Measurements from ENCODE around the gene PPM1B. TPM values are rescaled to one million over a fixed set of nuclear protein-coding genes. Genes with fewer than 3 reads are reported as not detected.
"Not testable (repeated sequence)": the region's sequence is repeated elsewhere in the genome, so short reads cannot be mapped to it uniquely, and the experiment has no call there.

PPM1B gene
- total RNA-seq (10 to 100 TPM; 48.2 to 72.3 TPM), polyA plus RNA-seq (ENCODE audit: insufficient read length in 2 of 2) (10 to 100 TPM; 80.0 to 94.1 TPM)
- long read RNA-seq, donor 1, transcript PPM1B-201 (6 exons, 2,606 nt) = major isoform, 8 of 27 reads
- long read RNA-seq, donor 1, partial matches to known transcripts = 16 of 27 reads
- long read RNA-seq, donor 1, other reads (novel, unspliced or antisense) = 0 of 27 reads
- long read RNA-seq, donor 2, partial matches to known transcripts = 5 of 8 reads
- long read RNA-seq, donor 2, other reads (novel, unspliced or antisense) = 0 of 8 reads
- long read RNA-seq, donor 3, transcript PPM1B-201 (6 exons, 2,606 nt) = major isoform, 11 of 22 reads
- long read RNA-seq, donor 3, transcript PPM1B-204 (6 exons, 3,877 nt) = minor isoform, 6 of 22 reads
- long read RNA-seq, donor 3, partial matches to known transcripts = 5 of 22 reads
- long read RNA-seq, donor 3, other reads (novel, unspliced or antisense) = 0 of 22 reads
- long read RNA-seq, donor 4, transcript PPM1B-201 (6 exons, 2,606 nt) = major isoform, 8 of 24 reads
- long read RNA-seq, donor 4, partial matches to known transcripts = 14 of 24 reads
- long read RNA-seq, donor 4, other reads (novel, unspliced or antisense) = 0 of 24 reads

DNA sequence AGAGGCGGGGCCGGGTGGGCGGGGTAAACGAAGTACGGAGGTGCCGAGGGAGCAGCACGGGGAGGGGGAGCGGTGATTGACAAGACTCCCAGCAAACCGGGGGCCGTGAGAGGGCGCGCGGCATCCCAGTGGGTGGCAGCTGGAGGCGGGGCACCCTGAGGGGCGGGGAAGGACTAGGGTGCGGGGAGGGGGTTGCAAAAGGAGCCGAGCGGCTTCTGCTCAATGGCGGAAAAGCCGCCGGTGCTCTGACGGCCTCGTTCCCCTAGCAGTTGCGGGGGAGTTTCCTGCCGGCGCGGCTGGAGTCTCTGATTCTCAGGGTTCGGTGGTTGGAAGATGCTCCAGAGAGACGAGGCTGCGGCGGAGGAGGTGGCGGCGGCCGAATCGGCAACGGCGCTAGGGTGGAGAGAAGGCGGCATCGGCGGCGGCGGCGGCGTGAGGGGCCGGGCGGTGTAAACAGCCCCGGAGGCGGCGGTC is at the start of gene PPM1B:
Gene PPM1B (plus strand): TSS at position 195 of the 474 bp plus-strand sequence. CDS start 32,325 bp downstream, outside the sequence.
- H3K27ac ChIP-seq (ENCODE audit: low read depth, low read length) = peak within 1 kb of the TSS; percentile 99
- no peaks in the 10 kb centered on the region for H3K36me3 ChIP-seq (ENCODE audit: control insufficient read depth, insufficient read depth, low read length)
- no peaks in the 10 kb centered on the region for H3K27me3 ChIP-seq (ENCODE audit: control insufficient read depth, insufficient read depth, low read length)
- peaks cover 3% of the 10 kb centered on the region for H3K9me3 ChIP-seq (ENCODE audit: control insufficient read depth, insufficient read depth, low read length)
- DNase-seq (ENCODE audit: low read depth in 4 of 6, low spot score in 6 of 6) = peak in 1 of 6 donors; percentile 99
- H3K4me3 ChIP-seq (ENCODE audit: low read depth, low read length) = peak within 1 kb of the TSS; percentile 84
- 0% methylated on average over 49 of the region's 49 CpGs for WGBS (ENCODE audit: insufficient coverage)
- peaks cover 3% of the 10 kb centered on the region for H3K4me1 ChIP-seq (ENCODE audit: control insufficient read depth, insufficient read depth, low read length)

DNA sequence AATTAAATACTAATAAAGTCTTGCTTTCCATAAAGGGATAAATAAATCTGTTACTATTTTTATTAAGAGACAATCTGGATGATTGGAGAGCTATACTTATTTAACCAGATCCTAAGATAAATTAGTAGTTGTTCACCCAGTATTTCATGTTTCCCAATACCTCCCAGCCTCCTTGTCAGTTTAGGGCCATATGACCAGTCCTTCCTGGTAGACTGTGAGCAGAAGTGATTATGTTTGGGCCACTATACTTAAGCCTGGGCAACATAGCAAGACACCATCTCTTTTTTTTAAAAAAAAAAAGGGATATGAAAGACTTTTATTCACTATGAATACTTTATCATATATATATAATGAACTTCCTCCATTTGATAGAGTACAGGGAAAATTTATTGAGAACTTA is 48.8 kb upstream of the PPM1B start:
- no peaks in the 10 kb centered on the region for H3K4me1 ChIP-seq (ENCODE audit: control insufficient read depth, insufficient read depth, low read length)
- H3K27me3 ChIP-seq (ENCODE audit: control insufficient read depth, insufficient read depth, low read length) = no peaks in the 10 kb centered on the region
- H3K9me3 ChIP-seq (ENCODE audit: control insufficient read depth, insufficient read depth, low read length) = no peaks in the 10 kb centered on the region
- no peak for DNase-seq (ENCODE audit: low read depth in 4 of 6, low spot score in 6 of 6)
- no peak overlapping the region for H3K4me3 ChIP-seq (ENCODE audit: low read depth, low read length)
- H3K36me3 ChIP-seq (ENCODE audit: control insufficient read depth, insufficient read depth, low read length) = no peaks in the 10 kb centered on the region
- no peak overlapping the region for H3K27ac ChIP-seq (ENCODE audit: low read depth, low read length)

DNA sequence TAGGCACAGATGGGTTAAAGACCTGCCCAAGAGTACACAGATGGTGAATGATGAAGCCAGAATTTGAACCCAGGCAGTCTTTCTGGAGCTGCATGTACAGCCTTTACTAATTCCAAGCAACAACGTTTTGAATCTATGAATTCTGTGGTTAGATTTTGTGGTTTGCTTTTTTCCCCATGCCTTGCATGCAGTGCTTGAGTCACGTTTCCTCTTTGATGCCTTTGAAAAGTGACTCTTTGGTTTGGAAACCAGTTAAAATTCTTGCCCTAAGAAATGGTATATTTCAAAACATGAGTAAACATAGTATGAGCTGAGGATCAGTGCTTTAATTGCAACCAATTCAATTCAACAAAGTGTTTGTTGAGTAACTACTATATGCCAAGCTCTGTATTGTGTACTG is 48.2 kb upstream of the PPM1B start:
- no CpG with 5 or more reads among the region's 2 CpGs for WGBS (ENCODE audit: insufficient coverage)

DNA sequence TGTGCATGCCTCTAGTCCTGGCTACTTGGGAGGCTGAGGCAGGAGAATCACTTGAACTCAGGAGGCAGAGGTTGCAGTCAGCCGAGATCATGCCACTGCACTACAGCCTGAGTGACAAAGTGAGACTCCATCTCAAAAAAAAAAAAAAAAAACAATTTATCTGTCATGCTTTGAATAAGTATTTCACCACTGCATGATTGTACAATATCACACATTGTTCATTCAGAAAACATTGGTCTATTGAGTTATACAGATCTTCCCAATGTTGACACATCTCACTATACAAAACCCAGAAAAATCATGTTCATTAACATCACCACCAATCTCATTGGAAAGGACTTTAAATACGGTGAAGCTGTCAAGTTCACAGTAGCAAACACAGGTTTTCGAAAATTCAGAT is 46.8 kb upstream of the PPM1B start:
- Histone ChIP-seq H3K9me3 (ENCODE audit: control insufficient read depth, insufficient read depth, low read length) (no peaks in the 10 kb centered on the region), H3K4me1 (ENCODE audit: control insufficient read depth, insufficient read depth, low read length) (no peaks in the 10 kb centered on the region), H3K27ac (ENCODE audit: low read depth, low read length) (no peak overlapping the region), H3K36me3 (ENCODE audit: control insufficient read depth, insufficient read depth, low read length) (no peaks in the 10 kb centered on the region), H3K27me3 (ENCODE audit: control insufficient read depth, insufficient read depth, low read length) (no peaks in the 10 kb centered on the region), H3K4me3 (ENCODE audit: low read depth, low read length) (no peak overlapping the region)
- no peak for DNase-seq (ENCODE audit: low read depth in 4 of 6, low spot score in 6 of 6)
- 86% methylated on average over 2 of the region's 3 CpGs for WGBS (ENCODE audit: insufficient coverage)

More for the DNA sequence above, 48.2 kb upstream of the PPM1B start:
- H3K9me3 ChIP-seq (ENCODE audit: control insufficient read depth, insufficient read depth, low read length) = no peaks in the 10 kb centered on the region
- no peak overlapping the region for H3K4me3 ChIP-seq (ENCODE audit: low read depth, low read length)
- no peak overlapping the region for H3K27ac ChIP-seq (ENCODE audit: low read depth, low read length)
- H3K27me3 ChIP-seq (ENCODE audit: control insufficient read depth, insufficient read depth, low read length) = no peaks in the 10 kb centered on the region
- DNase-seq (ENCODE audit: low read depth in 4 of 6, low spot score in 6 of 6) = no peak
- H3K36me3 ChIP-seq (ENCODE audit: control insufficient read depth, insufficient read depth, low read length) = no peaks in the 10 kb centered on the region
- H3K4me1 ChIP-seq (ENCODE audit: control insufficient read depth, insufficient read depth, low read length) = no peaks in the 10 kb centered on the region

DNA sequence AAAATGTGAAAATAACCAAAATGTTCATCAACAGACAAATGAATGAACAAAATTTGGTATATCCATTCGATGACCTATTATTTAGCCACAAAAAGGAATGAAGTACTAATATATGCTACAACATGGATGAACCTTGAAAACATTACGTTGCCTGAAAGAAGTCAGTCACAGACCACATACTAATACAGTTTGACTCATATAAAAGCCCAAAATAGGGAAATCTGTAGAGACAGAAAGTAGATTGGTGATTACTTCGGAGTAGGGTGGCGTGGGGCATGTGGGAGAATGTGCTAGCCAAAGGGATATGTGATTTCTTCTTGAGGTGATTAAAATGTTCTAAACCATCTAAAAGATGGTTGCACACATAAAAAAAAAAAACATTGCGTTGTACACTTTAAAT is 44.2 kb upstream of the PPM1B start:
- DNase-seq (ENCODE audit: low read depth in 4 of 6, low spot score in 6 of 6) = no peak
- Histone ChIP-seq H3K9me3 (ENCODE audit: control insufficient read depth, insufficient read depth, low read length) (no peaks in the 10 kb centered on the region), H3K4me3 (ENCODE audit: low read depth, low read length) (no peak overlapping the region), H3K4me1 (ENCODE audit: control insufficient read depth, insufficient read depth, low read length) (no peaks in the 10 kb centered on the region), H3K27ac (ENCODE audit: low read depth, low read length) (no peak overlapping the region), H3K36me3 (ENCODE audit: control insufficient read depth, insufficient read depth, low read length) (no peaks in the 10 kb centered on the region), H3K27me3 (ENCODE audit: control insufficient read depth, insufficient read depth, low read length) (no peaks in the 10 kb centered on the region)
- WGBS (ENCODE audit: insufficient coverage) = no CpG with 5 or more reads among the region's 5 CpGs

DNA sequence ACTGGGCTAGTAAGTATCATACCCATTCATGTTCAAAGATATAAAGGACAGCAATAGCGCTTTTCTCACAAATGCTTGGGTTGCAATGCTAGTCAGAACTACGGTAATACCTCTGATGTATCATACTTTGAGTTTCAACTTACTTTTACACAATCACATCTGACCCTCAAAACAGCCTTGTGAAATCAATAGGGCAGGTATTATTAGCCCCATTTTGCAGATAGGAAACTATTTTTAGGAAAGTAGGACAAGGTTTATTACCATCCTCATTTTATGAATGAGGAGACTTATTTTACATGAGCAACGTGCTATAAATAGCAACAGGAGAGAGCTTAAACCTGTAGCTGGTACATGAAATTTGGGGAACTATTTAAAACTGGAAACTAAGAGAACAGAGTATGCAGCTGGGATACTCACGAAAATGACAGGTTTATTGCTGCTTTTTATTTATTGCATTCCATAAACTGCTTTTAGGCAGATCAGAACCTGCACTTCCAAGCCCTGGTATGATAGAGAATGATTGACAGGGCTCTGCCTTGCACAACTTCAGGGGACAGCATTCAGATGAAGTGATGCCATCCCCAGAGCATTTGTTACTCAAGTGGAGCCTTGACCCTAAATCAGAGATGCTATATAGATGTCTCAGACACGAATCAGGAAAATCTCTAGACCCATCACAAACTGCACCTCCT is 42.4 kb upstream of the PPM1B start:
- no peak for DNase-seq (ENCODE audit: low read depth in 4 of 6, low spot score in 6 of 6)
- WGBS (ENCODE audit: insufficient coverage) = 93% methylated on average over 3 of the region's 5 CpGs

GRCh38 chr2:44130441-44130840 is 38.2 kb upstream of the PPM1B start:
- Histone ChIP-seq H3K4me1 (ENCODE audit: control insufficient read depth, insufficient read depth, low read length) (no peaks in the 10 kb centered on the region), H3K27ac (ENCODE audit: low read depth, low read length) (no peak overlapping the region), H3K27me3 (ENCODE audit: control insufficient read depth, insufficient read depth, low read length) (no peaks in the 10 kb centered on the region), H3K36me3 (ENCODE audit: control insufficient read depth, insufficient read depth, low read length) (no peaks in the 10 kb centered on the region), H3K4me3 (ENCODE audit: low read depth, low read length) (no peak overlapping the region), H3K9me3 (ENCODE audit: control insufficient read depth, insufficient read depth, low read length) (no peaks in the 10 kb centered on the region)
- peak in 1 of 6 donors; percentile 49 for DNase-seq (ENCODE audit: low read depth in 4 of 6, low spot score in 6 of 6)
- WGBS (ENCODE audit: insufficient coverage) = no CpG with 5 or more reads among the region's 4 CpGs

More for the DNA sequence above, 42.4 kb upstream of the PPM1B start:
- Histone ChIP-seq H3K27ac (ENCODE audit: low read depth, low read length) (no peak overlapping the region), H3K4me1 (ENCODE audit: control insufficient read depth, insufficient read depth, low read length) (no peaks in the 10 kb centered on the region), H3K4me3 (ENCODE audit: low read depth, low read length) (no peak overlapping the region), H3K36me3 (ENCODE audit: control insufficient read depth, insufficient read depth, low read length) (no peaks in the 10 kb centered on the region), H3K9me3 (ENCODE audit: control insufficient read depth, insufficient read depth, low read length) (no peaks in the 10 kb centered on the region), H3K27me3 (ENCODE audit: control insufficient read depth, insufficient read depth, low read length) (no peaks in the 10 kb centered on the region)

DNA sequence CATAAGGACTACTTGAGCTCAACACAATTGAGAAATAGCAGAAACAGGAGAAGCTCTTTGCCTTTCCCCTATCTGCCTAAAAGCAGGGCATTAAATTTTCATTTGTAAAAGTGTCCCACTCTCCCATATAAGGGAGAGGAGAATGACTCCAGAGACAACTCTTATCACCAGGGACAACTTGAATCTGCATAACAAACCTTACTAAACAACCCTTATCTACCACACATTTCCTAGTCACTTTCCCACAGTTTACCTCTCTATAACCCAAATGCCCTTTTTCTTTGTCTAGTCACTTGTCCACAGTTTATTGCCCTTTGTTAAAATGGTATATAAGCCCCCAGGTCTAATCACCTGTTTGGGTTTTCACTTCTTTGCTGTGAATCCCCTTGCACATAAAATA is 37.5 kb upstream of the PPM1B start:
- Histone ChIP-seq H3K27ac (ENCODE audit: low read depth, low read length) (no peak overlapping the region), H3K9me3 (ENCODE audit: control insufficient read depth, insufficient read depth, low read length) (no peaks in the 10 kb centered on the region), H3K36me3 (ENCODE audit: control insufficient read depth, insufficient read depth, low read length) (no peaks in the 10 kb centered on the region), H3K27me3 (ENCODE audit: control insufficient read depth, insufficient read depth, low read length) (no peaks in the 10 kb centered on the region), H3K4me3 (ENCODE audit: low read depth, low read length) (no peak overlapping the region), H3K4me1 (ENCODE audit: control insufficient read depth, insufficient read depth, low read length) (no peaks in the 10 kb centered on the region)
- no peak for DNase-seq (ENCODE audit: low read depth in 4 of 6, low spot score in 6 of 6)

DNA sequence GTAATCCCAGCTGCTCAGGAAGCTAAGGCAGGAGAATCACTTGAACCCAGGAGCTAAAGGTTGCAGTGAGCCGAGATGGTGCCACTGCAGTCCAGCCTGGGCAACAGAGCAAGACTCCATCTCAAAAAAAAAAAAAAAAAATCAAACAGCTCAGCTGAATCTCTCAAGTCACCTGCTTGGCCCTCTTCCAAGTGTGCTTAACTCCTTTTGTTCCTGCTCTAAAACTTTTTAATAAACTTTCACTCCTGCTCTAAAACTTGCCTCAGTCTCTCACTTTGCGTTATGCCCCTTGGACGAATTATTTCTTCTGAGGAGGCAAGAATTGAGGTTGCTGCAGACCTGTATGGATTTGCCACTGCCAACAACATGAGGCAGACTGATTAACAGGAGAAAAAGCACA is 35.1 kb upstream of the PPM1B start:
- not testable (repeated sequence) for DNase-seq (ENCODE audit: low read depth in 4 of 6, low spot score in 6 of 6); H3K9me3 ChIP-seq (ENCODE audit: control insufficient read depth, insufficient read depth, low read length); H3K36me3 ChIP-seq (ENCODE audit: control insufficient read depth, insufficient read depth, low read length); H3K27ac ChIP-seq (ENCODE audit: low read depth, low read length); H3K4me1 ChIP-seq (ENCODE audit: control insufficient read depth, insufficient read depth, low read length); H3K27me3 ChIP-seq (ENCODE audit: control insufficient read depth, insufficient read depth, low read length); H3K4me3 ChIP-seq (ENCODE audit: low read depth, low read length)
- WGBS (ENCODE audit: insufficient coverage) = 86% methylated on average over 1 of the region's 3 CpGs

All from spinal cord (tissue), 10 donors.